BLaER1 (cell line): ENCODE measurements around the gene PBX1.
A peak's percentile ranks its signal among the peaks of the same experiment; 100 is the strongest.

Experiments used
- H3K27ac ChIP-seq: shearing (Covaris generic); formaldehyde crosslinking; 2 replicates; pipeline ENCODE4 v1.8.1; 2022
- H3K27me3 ChIP-seq: shearing (Covaris generic); formaldehyde crosslinking; 2 replicates; pipeline ENCODE4 v1.8.1; 2022
- H3K36me3 ChIP-seq: shearing (Covaris generic); formaldehyde crosslinking; 2 replicates; pipeline ENCODE4 v1.8.1; 2022
- H3K4me1 ChIP-seq: shearing (Covaris generic); formaldehyde crosslinking; 2 replicates; pipeline ENCODE4 v1.8.1; 2022
- H3K4me2 ChIP-seq: shearing (Covaris generic); formaldehyde crosslinking; 2 replicates; pipeline ENCODE4 v1.8.1; 2022
- H3K4me3 ChIP-seq: shearing (Covaris generic); formaldehyde crosslinking; 2 replicates; pipeline ENCODE4 v1.8.1; 2022
- H3K9ac ChIP-seq: shearing (Covaris generic); formaldehyde crosslinking; 2 replicates; pipeline ENCODE4 v1.8.1; 2022
- H3K9me3 ChIP-seq: shearing (Covaris generic); formaldehyde crosslinking; 2 replicates; pipeline ENCODE4 v1.8.1; 2022
- H4K20me1 ChIP-seq: shearing (Covaris generic); formaldehyde crosslinking; 2 replicates; pipeline ENCODE4 v1.8.1; 2022
- Cebpa-rat ChIP-seq: shearing (Covaris generic); IDR thresholded peaks from 2 replicates; pipeline ENCODE4 v1.8.1; 2022

The PBX1 gene

DNA sequence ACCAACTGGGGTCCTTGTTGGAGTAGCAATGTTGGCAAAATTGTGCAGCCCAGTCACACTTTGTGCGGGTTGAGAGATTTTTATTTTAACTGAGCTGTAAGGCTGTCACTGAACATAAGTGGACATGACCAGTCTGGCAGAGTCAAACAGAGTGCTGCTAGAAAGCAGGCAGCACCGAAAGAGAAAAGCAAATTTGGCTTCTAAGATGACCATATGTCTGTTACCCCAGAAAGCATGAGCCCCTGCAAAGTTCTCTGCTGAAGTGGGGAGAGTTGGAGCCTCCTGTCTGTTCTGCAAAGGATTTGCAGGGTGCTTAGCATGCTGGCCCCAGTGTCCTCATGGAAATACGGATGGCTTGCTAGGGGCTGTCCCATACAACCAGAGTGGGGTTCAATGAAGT is 220.4 kb downstream of the PBX1 start:
- Histone ChIP-seq H3K27ac (no peak overlapping the region), H3K4me1 (no peaks in the 10 kb centered on the region), H4K20me1 (peaks cover 100% of the 10 kb centered on the region), H3K9me3 (no peaks in the 10 kb centered on the region), H3K4me2 (no peak overlapping the region), H3K9ac (no peak overlapping the region), H3K27me3 (no peaks in the 10 kb centered on the region), H3K4me3 (no peak overlapping the region), H3K36me3 (peaks cover 95% of the 10 kb centered on the region)
- no peak for TF ChIP-seq Cebpa-rat

DNA sequence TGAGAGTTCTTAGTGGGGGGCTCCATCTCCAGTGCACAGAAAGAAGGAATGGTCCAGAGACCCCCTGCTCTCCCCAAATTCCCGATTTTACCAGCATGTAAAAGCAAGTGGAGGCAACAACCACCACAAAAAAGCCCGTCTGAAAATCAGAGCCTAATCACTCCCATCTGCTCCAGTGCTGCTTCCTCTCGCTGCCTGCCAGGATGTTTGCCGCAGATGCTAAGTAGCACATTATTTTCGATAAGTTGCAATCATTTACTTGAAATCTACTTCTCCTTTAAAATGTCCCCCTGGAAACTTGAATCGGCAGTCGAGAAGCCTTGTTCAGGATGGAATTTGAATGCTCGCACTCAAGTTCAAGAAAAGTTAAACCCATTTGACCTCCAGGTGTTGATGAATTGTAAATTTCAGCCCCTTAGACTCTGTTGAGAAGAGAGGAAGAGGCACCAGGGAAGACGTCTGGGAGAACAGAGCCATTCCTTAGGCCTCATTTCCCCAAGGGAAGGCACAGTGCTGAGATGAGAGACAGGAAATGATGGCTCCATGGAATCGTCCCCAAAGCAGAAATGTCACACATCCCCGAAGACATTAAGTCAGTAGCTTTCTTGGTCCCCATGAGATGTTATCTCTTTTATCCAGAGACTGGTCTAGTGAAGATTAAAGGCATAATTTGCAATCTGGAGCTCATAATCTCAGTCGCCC is 221.3 kb downstream of the PBX1 start:
- Histone ChIP-seq H3K36me3 (peaks cover 95% of the 10 kb centered on the region), H3K9ac (no peak overlapping the region), H4K20me1 (peaks cover 100% of the 10 kb centered on the region), H3K27ac (no peak overlapping the region), H3K4me2 (no peak overlapping the region), H3K27me3 (no peaks in the 10 kb centered on the region), H3K4me1 (no peaks in the 10 kb centered on the region), H3K4me3 (no peak overlapping the region), H3K9me3 (no peaks in the 10 kb centered on the region)
- no peak for TF ChIP-seq Cebpa-rat

DNA sequence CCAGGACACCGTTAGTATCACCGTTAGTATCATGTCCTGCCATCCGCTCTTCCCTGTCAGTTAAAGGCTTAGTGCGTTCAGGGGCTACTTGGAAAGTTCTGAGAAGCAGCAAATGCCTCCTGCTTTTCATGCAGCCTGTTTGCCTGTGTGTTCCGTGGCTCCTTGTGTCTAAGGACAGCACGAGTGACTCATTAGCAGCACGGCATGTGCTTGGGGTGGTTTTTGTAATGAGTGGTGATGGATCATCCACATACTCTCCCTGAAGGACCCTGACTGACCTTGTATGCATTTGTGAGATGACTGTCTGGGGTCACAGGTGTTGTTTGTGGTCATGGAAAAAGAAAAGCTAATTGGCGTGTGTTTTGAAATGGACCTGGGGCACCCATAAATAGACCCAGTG is 221.9 kb downstream of the PBX1 start:
- H3K27ac ChIP-seq, result no peak overlapping the region
- no peaks in the 10 kb centered on the region for H3K27me3 ChIP-seq
- H4K20me1 ChIP-seq, result peaks cover 100% of the 10 kb centered on the region
- H3K36me3 ChIP-seq, result peaks cover 95% of the 10 kb centered on the region
- H3K4me3 ChIP-seq, result no peak overlapping the region
- TF ChIP-seq Cebpa-rat, result no peak
- no peak overlapping the region for H3K9ac ChIP-seq
- H3K4me2 ChIP-seq, result no peak overlapping the region
- no peaks in the 10 kb centered on the region for H3K9me3 ChIP-seq
- H3K4me1 ChIP-seq, result no peaks in the 10 kb centered on the region

DNA sequence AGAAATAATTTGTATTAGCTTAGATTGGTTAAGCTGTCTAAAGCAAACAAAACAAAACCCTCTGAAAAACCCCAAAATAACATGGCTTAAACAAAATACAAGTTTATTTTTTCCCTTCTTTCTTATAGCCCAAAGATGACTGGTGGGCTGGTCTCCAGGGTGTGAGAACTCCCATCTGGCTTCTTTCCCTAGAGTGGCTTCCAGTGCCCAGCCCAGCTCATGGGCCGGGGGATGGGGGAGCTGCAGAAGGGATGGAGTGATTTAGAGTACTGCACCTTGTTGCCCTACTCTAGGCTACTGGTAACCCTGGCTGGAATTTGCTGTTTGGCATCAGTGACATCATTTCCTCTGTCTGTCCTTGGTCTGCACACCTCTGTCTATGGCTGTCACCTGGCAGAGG is 223.0 kb downstream of the PBX1 start:
- Histone ChIP-seq H3K27me3 (no peaks in the 10 kb centered on the region), H3K27ac (no peak overlapping the region), H3K9ac (no peak overlapping the region), H4K20me1 (peaks cover 100% of the 10 kb centered on the region), H3K9me3 (no peaks in the 10 kb centered on the region), H3K36me3 (peaks cover 92% of the 10 kb centered on the region), H3K4me2 (no peak overlapping the region), H3K4me1 (no peaks in the 10 kb centered on the region), H3K4me3 (no peak overlapping the region)
- no peak for TF ChIP-seq Cebpa-rat

DNA sequence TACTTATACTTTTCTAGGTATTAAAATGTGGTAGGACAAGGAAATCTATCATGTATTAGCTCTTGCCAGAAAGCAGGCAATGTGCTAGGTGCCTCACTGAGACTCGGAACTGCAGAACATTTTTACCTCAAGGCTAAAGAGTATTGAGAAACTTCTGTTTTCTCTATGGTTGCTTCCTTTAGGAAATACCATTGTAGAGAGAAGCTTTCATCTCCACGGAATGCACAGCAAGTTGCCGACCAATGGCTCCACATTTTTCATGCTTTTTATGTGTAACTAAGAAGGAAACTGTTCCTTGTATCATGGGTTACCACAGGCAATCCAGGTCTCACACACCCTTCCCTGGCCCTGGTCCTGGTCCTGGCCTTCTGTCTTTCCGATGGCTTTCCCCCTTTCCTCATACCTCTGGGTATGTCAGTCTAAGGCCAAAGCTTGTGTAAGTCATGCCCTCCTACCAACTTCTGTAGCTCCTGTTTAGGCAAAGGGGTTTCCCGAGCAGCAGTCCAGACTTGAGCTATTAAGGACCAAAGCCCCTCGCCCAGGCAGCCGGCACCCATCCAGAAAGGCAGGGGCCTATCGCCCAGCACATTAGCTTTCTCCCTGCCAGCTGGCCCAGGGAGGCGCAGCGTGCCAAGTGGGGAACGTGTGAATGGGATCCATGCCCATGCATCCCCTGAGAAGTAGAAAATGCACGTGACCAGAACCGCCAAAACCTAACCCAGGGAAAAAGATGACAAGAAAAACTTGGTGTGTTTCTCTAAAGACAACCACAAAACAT is 225.0 kb downstream of the PBX1 start:
- peaks cover 82% of the 10 kb centered on the region for H3K36me3 ChIP-seq

DNA sequence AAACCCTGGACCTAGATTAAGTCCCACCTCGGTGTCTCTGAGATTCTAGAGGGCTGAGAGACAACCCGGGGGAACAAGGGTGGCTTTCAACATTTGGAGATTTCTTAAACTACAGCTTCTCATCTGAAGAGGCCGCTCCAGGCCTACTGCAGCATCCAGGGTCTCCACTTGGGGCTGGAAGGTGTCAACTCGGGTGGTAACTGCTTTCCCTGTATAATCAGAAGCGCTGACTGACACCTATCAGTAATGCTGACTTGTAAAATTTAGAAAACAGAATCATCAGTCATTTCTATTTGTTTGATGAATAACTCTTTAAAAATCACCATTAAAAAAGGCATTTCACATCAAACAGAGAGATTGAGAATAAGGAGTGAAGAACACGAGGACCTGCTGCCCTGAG is 226.0 kb downstream of the PBX1 start:
- H3K9ac ChIP-seq, result no peak overlapping the region
- no peak overlapping the region for H3K27ac ChIP-seq
- peaks cover 82% of the 10 kb centered on the region for H3K36me3 ChIP-seq
- H3K4me2 ChIP-seq, result no peak overlapping the region
- no peak for TF ChIP-seq Cebpa-rat
- H3K4me1 ChIP-seq, result 0 out of 2 replicates have a peak, but pooled peaks cover 7% of the 10 kb centered on the region
- H3K4me3 ChIP-seq, result no peak overlapping the region
- H3K27me3 ChIP-seq, result 0 out of 2 replicates have a peak, but pooled peaks cover 3% of the 10 kb centered on the region
- H3K9me3 ChIP-seq, result no peaks in the 10 kb centered on the region
- H4K20me1 ChIP-seq, result peaks cover 100% of the 10 kb centered on the region

More for the DNA sequence above, 225.0 kb downstream of the PBX1 start:
- TF ChIP-seq Cebpa-rat, result no peak
- H4K20me1 ChIP-seq, result peaks cover 100% of the 10 kb centered on the region
- H3K9me3 ChIP-seq, result no peaks in the 10 kb centered on the region
- H3K4me2 ChIP-seq, result no peak overlapping the region
- H3K4me1 ChIP-seq, result no peaks in the 10 kb centered on the region
- H3K27ac ChIP-seq, result no peak overlapping the region
- H3K4me3 ChIP-seq, result no peak overlapping the region
- 0 out of 2 replicates have a peak overlapping the region, but pooled peaks have one; percentile 6 for H3K9ac ChIP-seq
- 0 out of 2 replicates have a peak, but pooled peaks cover 3% of the 10 kb centered on the region for H3K27me3 ChIP-seq

DNA sequence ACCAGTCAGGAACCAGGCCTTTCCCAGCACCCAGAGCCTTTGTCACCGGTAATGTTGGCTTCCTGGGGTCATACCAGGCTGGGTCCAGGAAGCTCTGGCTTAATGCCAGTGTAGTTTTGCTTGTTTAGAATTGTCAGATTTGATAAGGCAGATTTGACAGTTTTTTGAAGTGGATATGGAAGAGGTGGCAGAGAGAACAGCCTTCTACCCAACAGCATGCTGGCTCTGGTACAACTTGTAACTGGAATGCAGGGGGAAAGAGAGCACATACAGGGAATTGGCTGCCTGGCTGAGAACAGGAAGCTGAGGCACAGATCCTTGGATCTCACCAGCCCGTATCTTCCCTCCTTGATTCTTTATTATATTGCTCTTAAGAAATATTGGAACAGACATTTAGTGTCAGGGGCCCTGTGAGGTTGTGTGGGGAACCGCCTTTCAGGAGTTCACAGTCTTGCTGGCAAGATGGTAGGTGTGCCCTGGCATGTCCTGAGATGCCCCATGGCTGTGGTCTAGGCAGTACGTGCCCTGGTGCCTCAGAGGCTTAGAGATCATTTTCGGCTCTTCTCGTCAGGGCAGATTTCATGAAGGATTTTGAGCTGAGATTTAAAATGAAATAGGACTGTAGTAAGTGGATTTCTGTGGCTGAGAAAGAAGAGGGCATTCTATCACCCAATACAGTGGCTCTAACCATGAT is 227.0 kb downstream of the PBX1 start:
- peaks cover 82% of the 10 kb centered on the region for H3K36me3 ChIP-seq
- H3K27ac ChIP-seq, result no peak overlapping the region
- no peak overlapping the region for H3K4me2 ChIP-seq
- no peaks in the 10 kb centered on the region for H3K9me3 ChIP-seq
- H3K4me3 ChIP-seq, result no peak overlapping the region
- H3K4me1 ChIP-seq, result 0 out of 2 replicates have a peak, but pooled peaks cover 16% of the 10 kb centered on the region
- H3K27me3 ChIP-seq, result 0 out of 2 replicates have a peak, but pooled peaks cover 3% of the 10 kb centered on the region
- H4K20me1 ChIP-seq, result peaks cover 100% of the 10 kb centered on the region
- no peak for TF ChIP-seq Cebpa-rat
- no peak overlapping the region for H3K9ac ChIP-seq

GRCh38 chr1:164786980-164787833 is 228.2 kb downstream of the PBX1 start:
- H3K9me3 ChIP-seq, result no peaks in the 10 kb centered on the region
- no peak overlapping the region for H3K9ac ChIP-seq
- no peak overlapping the region for H3K4me3 ChIP-seq
- no peak for TF ChIP-seq Cebpa-rat
- H3K27ac ChIP-seq, result no peak overlapping the region
- H4K20me1 ChIP-seq, result peaks cover 100% of the 10 kb centered on the region
- peaks cover 82% of the 10 kb centered on the region for H3K36me3 ChIP-seq
- no peak overlapping the region for H3K4me2 ChIP-seq
- H3K4me1 ChIP-seq, result 0 out of 2 replicates have a peak, but pooled peaks cover 16% of the 10 kb centered on the region
- H3K27me3 ChIP-seq, result 0 out of 2 replicates have a peak, but pooled peaks cover 3% of the 10 kb centered on the region

DNA sequence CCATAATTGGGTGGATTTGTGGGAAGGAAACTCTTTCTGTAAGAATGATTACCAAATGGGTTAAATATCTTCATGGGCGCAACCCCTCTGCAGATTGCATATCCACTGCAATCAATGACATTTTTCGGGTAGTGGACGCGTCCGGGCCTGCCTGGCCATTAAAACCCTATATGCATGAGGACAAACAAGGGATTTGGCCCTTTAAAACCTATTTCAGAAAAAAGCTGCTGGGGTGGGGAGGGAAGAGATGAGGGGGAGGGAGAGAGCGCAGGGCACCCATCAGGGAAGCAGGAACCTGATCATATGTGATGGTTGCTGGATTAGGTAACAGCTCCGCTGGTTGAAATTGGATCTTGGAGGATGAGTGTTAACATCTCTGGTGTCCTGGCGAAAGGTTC is 228.8 kb downstream of the PBX1 start:
- Histone ChIP-seq H3K4me3 (no peak overlapping the region), H3K9me3 (no peaks in the 10 kb centered on the region), H3K4me1 (0 out of 2 replicates have a peak, but pooled peaks cover 16% of the 10 kb centered on the region), H3K27me3 (0 out of 2 replicates have a peak, but pooled peaks cover 3% of the 10 kb centered on the region), H3K27ac (no peak overlapping the region), H4K20me1 (peaks cover 100% of the 10 kb centered on the region), H3K9ac (no peak overlapping the region), H3K4me2 (no peak overlapping the region), H3K36me3 (peaks cover 82% of the 10 kb centered on the region)
- TF ChIP-seq Cebpa-rat, result no peak
